Regular cardiac myocyte (primary cell): ENCODE measurements around the gene TFPI2. TPM values are rescaled to one million over a fixed set of nuclear protein-coding genes. Genes with fewer than 3 reads are reported as not detected.

Experiments
- total RNA-seq: library from RNA; depleted of rRNA; stranded (reverse); fragments of >200 nt; gene quantifications from 2 replicates; pipeline ENCODE4 v1.2.3, GENCODE V29; 2014

TFPI2 gene
- total RNA-seq, result 417 and 931 TPM in 2 replicates

GRCh38 chr7:93890464-93891068 is at the start of gene TFPI2:
TSS of gene TFPI2 (minus strand) at chr7:93890753. CDS start at chr7:93890678, 75 bp downstream.

GRCh38 chr7:93921607-93922566 is 31.3 kb upstream of the TFPI2 start, which contains the start of gene GNG11:
TSS of gene GNG11 (plus strand) at chr7:93921735. CDS start at chr7:93922138, 403 bp downstream.

GRCh38 chr7:93906267-93906666 is 15.7 kb upstream of the TFPI2 start, which contains the start of gene GNGT1:
TSS of gene GNGT1 (plus strand) at chr7:93906567. CDS start at chr7:93906747, 180 bp downstream.

Other genes with a start within 250 kb of the TFPI2 start
- gene GNGT1, start 15.8 kb upstream of the TFPI2 start, total RNA-seq, result under 0.01 TPM in 1 of 2 replicates, not detected in the other
- 123 and 152 TPM in 2 replicates for gene GNG11, start 31.0 kb upstream of the TFPI2 start, total RNA-seq
- 38.2 and 84.0 TPM in 2 replicates for gene BET1, start 113.6 kb upstream of the TFPI2 start, total RNA-seq